Activated naive CD4-positive, alpha-beta T cell treated with Interleukin-2 at 50 U/mL for 16 hours (primary cell): ENCODE results near the gene MCM10.
"Not testable (repeated sequence)": the region's sequence is repeated elsewhere in the genome, so short reads cannot be mapped to it uniquely, and the experiment has no call there.

ENCODE experiments used
- DNase-seq: peaks from one replicate; pipeline ENCODE4 v3.0.0-alpha.2; 2020

MCM10 gene

DNA sequence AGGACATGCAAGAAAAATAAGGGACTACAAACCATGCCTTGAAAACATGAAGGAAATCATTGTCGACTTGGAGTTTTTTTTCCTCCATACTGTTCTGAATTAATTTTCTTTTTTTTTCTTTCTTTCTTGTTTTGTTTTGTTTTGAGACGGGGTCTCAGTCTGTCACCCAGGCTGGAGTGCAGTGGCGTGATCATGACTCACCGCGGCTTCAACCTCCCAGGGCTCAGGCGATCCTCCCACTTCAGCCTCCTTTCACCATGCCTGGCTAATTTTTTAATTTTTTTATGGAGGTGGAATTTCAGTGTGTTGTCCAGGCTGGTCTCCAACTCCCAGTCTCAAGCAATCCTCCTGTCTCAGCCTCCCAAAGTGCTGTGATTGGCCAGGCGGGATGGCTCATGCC lies 61.2 kb downstream of the MCM10 start:
- no peak for DNase-seq

DNA sequence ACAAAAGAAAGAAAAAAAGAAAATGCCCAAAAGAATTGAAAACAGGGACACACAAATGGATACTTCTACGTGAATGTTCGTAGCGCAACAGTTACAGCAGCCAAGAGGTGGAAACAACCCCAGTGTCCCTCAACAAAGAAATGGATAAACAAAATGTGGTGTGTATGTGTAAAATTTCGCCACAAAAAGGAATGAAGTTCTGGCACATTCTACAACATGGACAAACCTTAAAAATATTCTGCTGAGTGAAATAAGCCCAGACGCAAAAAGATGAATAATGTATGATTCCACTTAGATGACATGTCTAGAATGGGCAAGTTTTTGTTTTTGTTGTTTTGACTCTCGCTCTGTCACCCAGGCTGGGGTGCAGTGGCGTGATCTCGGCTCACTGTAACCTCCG lies 61.9 kb downstream of the MCM10 start:
- DNase-seq = no peak

DNA sequence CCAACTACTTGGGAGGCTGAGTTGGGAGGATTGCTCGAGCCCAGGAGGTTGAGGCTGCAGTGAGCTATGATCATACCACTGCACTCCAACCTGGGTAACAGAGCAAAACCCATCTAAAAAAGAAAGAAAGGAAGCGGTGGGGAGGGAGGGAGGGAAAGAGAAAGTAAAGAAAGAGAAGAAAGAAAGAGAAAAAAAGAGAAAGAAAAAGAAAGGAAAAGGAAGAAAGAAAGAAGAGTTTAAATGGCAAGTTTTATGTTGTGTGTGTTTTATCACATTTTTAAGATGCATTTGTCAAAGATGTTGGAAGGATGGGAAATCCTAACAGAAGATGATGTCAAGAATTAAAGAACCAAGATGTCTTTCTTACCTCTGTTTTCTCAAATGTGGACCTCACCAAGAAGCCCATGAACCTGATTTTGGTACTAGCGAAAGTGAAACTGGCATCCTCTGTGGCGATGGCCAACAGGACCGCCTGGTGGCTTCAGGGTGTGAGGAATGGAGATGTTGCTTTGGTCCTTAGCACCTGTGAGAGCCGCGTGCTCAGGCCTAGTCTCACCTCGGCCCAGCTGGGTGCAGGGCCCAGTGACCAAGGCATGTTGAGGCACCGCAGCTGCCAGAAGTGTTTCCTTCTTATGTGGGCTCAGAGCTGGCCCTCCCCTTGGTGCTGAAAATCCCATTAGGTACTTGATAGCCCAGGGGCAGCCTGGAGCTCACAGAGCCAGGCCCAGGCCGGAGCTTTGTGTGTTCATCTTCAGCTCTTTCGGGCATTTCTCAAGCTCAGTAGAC lies 63.0 kb downstream of the MCM10 start:
- DNase-seq = no peak

DNA sequence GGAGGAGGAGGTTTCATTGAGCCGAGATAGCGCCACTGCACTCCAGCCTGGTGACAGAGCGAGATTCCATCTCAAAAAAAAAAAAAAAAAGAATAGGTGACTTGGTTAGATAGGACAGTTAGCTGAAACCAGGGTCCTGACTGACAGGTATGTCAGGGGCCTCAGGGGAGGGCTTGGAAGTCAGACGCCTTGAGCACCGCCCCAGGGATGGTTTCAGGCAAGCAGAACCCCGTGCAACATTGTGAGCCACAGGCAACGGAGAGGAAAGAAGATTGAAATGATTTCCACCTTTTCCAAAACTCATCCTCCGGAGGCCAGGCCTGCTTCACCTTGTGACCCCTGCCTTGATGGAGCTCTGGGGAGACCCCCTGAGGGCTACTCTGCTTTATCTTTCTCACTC lies 64.2 kb downstream of the MCM10 start:
- no peak for DNase-seq

DNA sequence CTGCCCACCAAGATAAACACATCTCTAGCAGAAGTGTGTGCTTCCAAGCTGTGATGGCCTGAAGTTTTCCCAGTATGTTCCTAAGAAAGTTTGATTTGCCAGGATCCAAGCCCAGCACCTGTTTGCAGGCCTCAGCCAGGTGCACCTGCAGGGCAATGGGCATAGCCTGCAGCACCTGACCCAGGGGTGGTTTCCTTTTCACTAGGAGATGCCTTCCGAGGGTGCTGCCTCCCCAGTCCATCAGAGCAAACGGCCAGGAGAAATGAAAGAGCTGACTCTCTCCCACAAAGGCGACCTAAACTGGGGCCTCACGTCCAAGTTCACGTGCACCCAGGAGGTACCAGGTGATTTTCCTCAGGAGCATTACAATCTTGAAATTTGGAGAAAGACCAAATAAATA lies 65.7 kb downstream of the MCM10 start:
- DNase-seq = no peak

DNA sequence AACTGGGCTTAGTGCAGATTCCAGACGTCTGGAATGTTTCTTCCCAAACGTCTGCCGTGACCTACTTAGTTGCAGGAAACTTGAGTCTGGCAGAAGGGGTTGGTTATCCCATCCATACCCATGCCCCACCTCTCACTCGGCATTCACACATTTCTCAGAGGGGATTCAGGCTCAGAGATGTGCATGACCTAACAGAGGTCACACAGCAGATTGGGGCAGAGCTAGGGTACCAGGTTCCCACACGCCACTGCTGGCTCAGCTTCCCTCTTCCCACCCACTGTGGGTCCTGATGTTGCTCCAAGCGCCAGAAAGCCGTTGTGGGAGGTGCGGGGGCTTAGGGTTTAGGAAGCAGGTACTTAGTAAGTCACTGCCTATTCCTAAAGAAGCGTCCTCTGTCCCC lies 69.8 kb downstream of the MCM10 start:
- no peak for DNase-seq

DNA sequence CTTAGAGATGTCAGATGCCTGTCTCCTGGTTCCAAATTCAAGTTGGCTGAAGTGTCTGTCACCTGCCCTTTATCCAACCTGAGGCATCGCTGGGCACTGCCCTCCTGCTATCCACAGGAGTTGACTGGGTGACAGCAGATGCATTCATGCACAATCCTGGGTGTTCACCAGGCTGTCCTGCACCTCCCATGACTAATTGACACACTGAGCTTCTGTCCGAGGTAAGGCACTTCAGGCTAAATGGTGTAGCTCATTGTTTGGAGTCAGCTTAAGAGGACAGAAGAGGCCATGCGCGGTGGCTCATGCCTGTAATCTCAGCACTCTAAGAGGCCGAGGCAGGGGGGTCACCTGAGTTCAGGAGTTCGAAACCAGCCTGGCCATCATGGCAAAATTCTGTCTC lies 70.5 kb downstream of the MCM10 start:
- DNase-seq = no peak

DNA sequence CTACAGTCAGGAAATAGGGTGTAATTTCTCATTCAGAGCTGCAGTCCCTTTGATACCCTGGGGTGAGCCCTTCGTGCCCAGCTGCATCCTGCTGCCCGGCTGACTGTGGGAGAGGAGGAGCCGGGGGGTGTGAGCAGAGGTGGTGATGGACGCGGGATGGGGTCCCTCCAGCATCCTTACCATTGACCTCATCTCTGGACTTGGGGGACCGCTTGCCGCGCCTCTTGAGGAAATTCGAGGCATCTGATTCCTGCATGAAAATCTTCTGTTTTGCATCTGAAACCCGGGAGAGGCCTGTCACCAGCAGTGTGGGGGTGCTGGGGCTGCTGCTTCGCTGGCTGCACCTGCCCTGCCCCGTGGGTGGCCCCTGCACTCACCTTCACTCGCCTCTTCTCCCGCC lies 72.0 kb downstream of the MCM10 start:
- no peak for DNase-seq

DNA sequence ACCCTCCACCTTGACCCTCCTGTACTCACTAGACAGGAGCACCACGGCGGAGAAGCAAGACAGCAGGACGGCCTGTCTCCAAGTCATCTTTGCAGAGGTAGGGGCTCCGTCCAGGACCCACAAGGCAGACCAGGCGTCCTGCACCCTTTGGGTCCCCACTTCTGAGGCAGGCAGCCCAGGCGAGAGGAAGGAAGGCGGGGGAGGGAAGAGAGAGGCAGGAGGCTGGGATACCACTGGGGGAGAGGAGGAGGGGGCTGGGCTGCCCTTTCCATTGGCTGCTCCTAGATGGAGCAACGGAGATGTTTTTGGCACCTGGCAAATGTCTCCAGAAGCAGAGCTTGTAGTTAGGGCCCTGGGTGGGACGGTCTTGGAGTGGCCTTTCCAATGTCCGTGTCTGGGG lies 72.8 kb downstream of the MCM10 start, which contains the start of gene UCMA:
Gene UCMA, minus strand, starts transcription at position 203 of the 400 bp plus-strand sequence. Its CDS starts 116 bp downstream, at position 87.
- no peak for DNase-seq

DNA sequence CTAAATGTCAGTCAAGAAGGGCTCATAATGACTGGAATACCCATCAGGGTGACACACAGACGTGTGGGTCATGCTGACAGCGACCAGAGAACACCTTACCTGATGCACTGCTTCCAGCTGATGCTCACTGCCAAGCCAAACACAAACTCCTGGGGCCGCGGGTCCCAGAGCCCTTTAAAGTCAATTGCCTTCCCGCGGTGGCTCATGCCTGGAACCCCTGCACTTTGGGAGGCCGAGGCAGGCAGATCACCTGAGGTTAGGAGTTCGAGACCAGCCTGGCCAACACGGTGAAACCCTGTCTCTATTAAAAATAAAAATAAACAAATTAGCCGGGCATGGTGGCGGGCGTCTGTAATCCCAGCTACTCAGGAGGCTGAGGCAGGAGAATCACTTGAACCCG lies 73.4 kb downstream of the MCM10 start:
- DNase-seq = not testable (repeated sequence)

DNA sequence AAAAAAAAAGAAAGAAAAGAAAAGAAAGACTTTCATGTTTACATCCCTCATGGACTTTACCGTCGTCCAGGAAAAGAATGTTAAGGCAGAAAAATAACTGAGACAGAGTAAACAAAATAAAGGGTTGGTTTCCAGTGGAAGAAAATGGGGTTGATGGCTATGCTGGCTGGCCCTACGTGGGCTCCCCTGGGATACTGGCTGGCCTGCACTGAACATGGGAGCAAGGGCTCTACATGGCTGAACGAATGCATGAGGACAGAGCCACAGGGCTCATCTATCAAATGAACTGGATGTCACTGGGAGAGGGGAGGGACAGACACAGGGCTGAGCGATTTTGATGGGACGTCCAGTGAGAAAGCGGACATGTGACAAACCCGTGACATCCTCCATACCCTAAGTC lies 75.3 kb downstream of the MCM10 start:
- DNase-seq = no peak

DNA sequence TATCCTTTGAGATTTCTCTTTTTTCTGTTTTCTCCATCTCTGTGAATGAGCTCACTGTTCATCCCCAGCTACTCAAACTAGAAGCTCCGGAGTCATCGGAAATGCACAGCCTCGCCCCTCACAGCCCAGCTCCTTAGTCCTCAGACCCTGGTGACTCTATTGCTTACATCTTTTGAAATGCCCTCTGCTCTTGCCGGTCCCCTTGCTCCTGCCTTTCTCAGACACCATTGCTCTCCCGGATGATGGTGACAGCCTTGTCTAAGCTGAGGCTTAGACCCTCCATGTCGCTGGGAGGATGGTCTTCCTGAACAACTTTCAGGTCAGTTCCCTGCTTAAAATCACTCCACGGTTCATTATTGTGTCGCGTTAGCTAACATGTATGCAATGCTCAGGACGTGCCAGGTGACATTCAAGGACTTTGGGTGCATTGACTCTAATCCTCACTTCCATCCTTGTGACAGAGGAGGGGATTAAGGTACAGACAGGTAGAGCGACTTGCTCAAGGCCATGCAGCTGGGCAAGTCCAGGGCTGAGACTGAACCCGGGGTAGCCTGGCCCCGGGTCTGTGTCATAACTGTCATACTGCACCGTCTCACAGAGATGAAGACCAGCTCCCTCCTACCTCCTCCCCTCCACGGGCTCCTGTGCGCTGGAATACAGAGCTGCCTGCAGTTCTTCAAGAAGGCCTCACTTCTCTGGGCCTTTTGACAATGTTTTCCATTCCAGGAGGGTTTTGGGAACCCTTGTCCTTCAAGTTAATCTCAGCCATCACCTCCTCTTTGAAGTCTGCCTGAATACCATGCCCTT lies 77.1 kb downstream of the MCM10 start:
- no peak for DNase-seq

DNA sequence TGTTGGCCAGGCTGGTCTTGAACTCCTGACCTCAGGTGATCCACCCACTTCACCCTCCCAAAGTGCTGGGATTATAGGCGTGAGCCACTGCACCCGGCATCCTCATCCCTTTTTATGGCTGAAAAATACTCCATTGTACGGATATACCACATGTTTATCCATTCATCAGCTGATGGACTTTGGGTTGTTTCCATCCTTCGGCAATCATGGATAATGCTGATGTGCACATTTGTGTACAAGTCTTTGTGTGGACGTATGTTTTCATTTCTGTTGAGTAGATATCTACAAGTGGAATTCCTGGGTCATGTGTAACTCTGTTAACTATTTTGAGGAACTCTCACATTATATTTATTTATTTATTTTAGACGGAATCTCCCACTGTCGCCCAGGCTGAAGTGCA lies 78.6 kb downstream of the MCM10 start:
- DNase-seq = no peak

DNA sequence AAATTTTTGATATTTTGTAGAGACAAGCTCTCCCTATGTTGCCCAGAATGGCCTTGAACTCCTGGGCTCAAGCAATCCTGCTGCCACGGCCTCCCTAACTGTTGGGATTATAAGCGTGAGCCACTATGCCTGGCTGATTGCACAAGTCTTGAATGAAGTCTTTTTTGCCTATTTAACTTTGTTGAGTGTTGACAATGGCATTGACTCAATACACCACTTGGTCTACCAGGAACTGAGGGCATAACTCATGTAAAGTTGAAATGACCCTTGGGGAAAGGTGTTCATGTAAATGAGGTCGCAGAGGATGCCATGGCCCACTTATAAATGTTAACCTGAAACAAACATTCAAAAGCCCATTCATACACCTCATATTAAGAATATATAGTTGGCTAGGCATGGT lies 80.3 kb downstream of the MCM10 start:
- DNase-seq = no peak

DNA sequence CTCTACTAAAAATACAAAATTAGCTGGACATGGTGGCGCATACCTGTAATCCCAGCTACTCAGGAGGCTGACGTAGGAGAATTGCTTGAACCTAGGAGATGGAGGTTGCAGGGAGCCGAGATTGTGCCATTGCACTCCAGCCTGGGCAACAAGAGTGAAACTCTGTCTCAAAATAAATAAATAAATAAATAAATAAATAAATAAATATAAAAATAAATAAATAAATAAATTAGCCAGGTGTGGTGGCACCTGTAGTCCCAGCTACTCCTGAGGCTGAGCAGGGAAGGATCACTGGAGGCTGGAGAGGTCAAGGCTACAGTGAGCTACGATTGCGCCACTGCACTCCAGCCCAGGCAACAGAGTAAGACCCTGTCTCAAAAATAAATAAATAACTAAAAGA lies 80.9 kb downstream of the MCM10 start:
- not testable (repeated sequence) for DNase-seq

DNA sequence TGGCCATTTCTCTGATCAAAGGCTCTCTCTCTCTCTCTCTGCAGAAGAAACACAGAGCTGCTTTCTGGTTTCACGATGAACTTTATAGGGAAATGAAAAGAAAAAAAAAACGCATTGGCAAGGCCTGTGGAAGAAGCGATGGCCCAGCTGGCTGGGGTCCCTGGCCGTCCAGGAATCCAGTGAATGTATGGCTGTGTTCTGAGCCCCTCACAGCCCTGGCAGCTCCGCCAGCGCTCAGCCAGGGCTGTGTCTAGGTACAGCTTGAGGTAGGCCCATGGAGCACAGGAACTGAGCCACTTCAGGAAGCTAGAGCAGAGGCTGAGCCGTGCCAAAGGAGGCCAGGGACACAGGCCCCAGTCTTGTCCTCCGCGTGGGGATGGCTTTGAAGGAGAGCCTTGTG lies 85.9 kb downstream of the MCM10 start:
- no peak for DNase-seq

DNA sequence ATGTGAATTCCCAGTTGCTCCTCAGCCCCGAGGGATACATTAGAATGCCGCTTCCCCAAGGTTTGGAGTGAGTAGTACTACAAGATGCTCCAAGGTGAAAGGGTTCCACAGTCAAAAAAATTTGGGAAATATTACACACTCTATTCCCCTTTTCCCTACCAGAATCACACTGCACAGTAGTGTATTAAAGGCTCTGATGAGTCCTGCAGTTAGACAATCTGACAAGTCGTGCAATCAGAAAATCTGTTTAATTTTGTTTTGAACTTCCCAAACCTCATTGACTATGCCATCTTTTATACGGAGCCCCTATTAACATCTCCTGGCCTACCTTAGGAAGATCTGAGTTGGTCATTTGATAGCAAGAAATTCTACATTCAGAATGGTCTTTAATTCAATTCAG lies 86.4 kb downstream of the MCM10 start:
- DNase-seq = no peak

DNA sequence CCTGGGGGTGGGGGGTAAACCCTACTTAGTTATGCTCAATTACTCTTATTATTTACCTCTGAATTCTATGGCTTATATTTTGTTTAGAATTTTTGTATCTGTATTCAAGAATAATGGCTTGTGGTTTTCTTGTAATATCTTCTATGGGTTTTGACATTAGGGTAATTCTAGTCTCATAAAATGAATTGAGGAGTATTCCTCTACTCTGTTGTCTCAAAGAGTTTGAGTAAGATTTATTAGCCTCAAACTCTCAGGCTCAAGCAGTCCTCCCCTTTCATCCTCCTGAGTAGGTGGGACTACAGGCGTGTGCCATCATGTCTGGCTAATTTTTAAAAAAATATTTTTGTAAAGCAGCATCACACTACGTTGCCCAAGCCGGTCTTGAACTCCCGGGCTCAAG lies 92.4 kb downstream of the MCM10 start:
- DNase-seq = no peak

DNA sequence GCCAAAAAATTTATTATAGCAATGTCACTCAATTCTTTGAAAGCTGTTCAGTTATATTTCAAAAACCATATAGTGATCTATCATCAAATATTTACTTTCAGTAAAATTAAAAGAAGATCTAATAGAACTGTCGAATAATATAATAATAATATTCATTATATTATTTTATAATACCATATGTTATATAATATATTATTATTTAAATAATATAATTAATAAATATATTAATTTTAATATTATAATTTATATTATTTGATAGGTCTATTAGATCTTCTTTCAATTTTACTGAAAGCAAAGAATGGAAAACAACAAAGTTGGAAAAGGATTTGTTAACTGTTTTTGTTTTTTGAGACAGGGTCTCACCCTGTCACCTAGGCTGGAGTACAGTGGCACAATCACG lies 95.3 kb downstream of the MCM10 start:
- no peak for DNase-seq

DNA sequence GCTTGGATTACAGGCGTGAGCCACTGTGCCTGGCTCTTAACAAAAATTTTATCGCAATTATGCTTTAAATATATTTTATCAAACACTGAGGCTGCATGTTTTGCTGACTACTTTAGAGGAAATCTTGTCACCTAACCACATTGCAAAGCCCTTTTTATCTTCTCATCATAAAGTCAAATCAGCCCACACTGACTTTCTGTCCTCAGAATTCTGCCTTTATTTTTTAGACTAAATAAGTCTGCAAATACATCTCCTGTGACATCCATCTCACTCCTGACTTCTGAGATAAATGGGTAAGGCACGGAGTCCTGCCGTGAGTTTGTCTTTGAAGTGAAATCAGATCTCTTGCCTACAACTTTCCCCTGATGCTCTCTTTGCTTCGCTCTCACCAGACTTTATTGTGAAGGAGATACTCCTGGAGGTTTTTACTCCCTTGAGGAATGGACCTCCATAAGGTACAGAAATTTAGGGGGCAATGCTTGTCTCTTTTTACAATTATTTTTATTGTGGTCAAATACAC lies 96.3 kb downstream of the MCM10 start:
- no peak for DNase-seq
